NCI-H446 (cell line): ENCODE results near the gene DEGS2.
A peak's percentile ranks its signal among the peaks of the same experiment; 100 is the strongest.

Experiments used
- DNase-seq, 2 experiments: peaks; one replicate each; lab custom pipeline; 2025; lab: John Stamatoyannopoulos, UW

Gene DEGS2

GRCh38 chr14:100114109-100114765 is 45.2 kb downstream of the DEGS2 start:
- no peak for DNase-seq

DNA sequence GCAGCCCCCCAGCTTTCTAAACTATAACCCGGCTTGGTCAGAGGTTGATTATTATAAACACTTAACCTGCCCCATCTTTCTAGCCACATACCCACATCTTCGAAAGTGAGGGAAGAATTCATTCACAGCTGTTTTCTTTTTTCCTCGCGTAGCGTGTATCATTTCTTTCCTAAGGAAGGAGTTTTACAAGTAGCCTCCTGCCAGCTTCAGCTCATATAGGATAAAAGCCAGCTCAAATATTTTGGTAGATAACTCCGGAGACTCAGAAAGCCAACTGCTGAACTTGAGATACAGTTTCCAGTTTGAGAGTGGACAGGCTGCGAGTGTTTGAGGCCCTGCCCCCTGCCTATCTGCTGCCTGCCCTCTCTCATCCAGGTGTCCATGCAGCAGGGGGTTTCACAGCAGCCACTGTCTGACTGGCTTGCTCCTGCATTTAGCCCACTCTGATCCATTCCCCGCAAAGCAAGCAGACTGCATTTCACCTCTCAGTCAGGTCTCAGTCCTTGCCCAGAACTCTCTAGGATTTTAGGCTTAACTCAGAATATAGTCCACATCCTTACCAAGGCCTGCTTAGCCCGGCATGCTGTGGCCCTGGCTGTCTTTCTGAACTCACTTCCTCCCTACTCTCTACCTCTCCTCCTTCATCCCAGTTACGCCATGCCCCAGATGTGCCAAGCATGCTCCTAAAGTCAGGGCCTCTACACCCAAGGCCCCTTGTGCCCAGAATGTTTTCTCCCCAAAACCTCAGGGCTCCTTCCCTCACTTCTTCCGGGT is 47.3 kb downstream of the DEGS2 start:
- DNase-seq, result no peak

DNA sequence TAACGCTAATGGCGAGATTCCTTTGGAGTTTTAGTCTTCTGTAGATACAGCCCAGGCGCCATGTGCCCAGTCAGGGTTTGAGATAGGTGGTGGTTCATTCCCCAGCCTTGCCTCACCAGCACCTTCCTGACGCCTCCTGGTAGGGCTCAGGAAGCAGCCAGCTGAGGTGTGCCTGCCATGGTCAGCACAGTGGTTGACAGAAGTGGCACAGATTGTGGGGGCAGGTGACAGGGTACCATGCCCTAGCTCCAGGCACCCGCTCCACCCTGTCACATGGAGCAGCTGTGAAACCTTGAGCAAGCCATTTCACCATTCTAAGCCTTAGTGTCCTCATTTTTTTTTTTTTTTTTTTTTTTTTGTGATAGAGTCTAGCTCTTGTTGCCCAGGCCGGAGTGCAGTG is 48.6 kb downstream of the DEGS2 start:
- DNase-seq, result no peak

DNA sequence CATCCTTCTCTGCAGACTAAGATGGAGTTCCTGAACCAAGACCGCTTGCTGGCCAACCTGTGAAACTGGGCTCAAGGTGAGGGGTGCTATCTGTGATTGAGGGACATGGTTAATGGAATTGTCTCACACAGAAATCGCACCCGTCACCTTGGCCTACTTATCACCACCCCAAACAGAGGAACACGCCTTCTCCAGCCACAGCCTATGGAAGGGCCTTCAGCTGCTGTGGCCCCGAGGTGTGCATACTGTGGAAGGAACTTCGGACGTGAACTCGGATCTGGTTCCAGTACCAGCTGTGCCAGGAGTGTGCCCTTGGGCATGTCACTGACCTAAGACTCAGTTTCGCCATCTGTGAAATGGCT is 49.9 kb downstream of the DEGS2 start:
- DNase-seq, result no peak

DNA sequence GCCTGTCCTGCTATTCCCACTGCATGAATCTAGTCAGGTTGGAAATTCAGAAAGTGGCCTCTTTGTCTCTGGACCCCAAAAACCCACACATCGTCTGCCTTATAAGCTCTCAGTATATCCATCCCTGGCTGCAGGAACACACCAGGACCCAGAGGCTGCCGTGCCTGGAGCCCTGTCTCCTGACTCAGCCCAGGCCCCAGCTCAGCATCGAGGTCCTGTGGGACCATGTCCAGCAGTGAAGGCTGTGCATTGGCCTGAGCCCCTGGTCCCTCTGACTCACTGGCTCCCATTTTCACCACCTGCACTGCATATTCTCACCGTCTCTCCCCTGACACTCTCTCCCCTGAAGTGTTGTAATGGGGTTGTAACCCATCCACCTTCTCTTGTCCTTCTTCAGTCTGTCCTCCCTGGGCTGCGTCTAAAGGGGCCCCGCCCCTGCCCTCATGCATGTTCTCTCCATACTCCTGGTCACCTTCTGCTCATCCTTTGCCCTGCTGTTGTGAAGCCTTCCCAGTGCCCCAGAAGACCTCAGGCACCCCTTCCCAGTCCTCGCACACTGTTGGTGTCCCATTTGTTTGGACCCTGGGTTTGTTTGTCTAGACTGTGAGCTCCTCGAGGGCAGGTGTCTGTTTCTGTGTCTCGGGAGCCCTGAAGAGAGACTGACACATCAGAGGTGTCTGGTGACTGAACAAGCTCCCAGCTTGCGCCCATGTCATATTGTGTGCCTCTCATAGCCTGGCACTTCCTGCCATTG is 50.4 kb downstream of the DEGS2 start:
- no peak for DNase-seq

- DNase-seq, result peak; percentile 20 to 73
These were observed 51.2 kb downstream of the DEGS2 start for GRCh38 chr14:100108042-100108825.

DNA sequence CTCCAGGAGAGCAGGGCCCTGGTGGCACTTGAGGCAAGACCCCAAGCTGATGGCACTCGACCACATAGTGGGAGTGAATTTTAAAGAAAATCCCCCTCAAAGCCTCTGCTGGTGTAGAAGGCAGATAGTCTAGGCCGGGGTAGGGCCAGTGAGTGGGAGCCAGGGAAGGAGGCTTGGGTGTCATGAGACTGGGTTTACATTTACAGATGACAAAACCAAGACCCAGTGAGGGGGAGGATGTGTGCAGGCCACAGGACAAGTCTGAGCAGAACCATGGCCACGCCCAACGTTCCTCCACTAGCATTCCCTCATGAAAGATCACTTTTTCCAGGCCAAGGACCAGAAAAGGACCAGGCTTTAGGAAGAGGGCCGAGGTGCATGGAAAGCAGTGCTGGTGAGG is 52.2 kb downstream of the DEGS2 start:
- DNase-seq, result no peak

DNA sequence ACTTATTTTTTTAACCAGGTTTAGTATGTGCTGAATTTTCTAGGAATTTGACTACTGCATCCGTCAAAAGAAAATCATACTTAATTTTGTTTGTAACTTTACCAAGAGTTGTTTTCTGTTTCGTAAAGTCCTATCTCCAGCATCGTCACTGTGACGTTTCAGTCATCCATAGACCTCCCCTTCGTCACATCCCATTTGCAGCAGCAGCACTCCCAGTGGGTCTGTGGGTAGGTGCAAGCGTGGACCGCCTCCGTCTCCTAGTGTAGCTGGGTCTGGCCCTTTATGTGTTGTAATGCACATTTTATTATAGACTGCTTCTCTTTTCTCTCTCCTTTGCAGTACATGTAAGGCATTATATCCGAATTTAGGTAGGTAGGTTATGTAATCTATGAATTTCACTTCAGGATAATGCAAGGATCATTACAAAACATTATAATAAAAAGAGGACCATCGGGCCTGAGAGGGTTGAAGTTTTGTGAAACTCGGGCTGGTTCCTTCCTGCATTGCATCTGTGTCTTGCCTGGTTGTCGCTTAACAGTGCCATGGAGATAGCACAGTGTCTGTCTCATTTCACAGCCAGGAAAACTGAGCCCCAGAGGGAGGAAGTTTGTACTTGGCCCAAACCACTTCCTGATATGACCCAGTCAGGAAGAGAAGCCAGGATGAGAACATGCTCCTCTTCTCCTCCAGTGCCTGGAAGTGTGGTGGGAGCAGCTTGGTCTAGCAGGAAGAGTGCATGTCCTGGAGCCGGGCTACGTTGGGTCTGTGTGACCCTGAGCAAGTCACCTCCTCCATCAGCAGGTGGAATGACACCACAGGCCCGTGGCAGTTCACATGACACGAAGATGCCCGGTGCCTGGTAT is 53.0 kb downstream of the DEGS2 start:
- no peak for DNase-seq

DNA sequence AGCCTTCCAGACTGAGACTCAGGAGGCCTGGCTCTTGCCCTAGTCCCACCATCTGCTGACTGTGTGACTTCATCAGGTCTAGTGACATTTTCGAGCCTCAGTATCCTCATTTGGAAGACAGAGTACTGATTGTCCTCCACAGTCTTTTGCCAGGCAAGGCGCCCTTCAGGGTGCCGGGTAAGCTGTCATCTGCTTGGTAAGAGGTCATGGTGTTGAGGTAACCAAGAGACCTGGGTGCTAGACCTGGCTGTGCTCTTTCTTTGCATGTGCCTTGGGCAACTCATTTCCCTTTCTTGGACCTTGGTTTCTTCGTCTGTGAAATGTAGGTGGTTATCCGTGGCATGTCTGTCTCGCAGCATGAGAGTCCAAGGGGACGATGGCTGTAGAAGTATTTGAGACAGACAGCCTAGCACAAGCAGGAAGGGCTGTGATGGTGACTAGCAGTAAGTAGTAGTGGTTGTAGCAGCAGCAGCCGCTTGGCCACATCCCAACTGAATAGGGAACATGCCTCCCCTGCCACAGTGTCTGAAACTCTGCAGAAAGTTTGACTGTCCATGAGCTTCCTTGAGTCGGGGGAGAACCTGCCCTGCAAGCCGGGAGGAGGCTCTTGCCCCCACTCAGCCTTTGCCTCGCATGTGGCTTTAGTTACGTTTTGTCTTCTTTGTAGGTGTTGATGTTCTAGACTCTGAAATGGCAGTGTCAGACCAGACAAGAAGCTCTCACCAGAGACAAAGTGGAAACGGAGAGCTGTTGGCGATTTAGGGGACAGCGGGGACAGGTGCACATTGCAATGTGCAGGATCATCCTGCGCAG is 53.9 kb downstream of the DEGS2 start:
- DNase-seq, result no peak

GRCh38 chr14:100104523-100105300 is 54.7 kb downstream of the DEGS2 start:
- no peak for DNase-seq

DNA sequence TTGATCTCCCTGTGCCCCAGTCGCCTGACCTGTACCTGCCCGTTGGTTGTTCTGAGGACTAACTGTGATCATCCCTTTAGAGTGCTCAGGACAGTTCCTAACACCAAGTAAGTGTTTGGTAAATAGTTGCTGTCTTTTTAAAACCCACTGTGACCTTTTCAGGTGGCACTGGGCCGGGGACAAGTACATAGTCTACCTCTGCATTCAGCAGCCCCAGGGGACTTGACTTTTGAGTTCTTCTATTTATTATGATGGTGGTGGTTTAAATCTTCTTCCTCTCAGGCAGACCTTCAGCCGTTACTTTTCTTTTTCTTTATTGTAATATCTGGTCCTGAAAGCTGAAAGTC is 55.5 kb downstream of the DEGS2 start:
- no peak for DNase-seq

GRCh38 chr14:100103250-100104005 is 56.0 kb downstream of the DEGS2 start:
- DNase-seq, result peak in 1 of 2 experiments; percentile 34

GRCh38 chr14:100102156-100102785 is 57.2 kb downstream of the DEGS2 start:
- DNase-seq, result peak in 1 of 2 experiments; percentile 44

DNA sequence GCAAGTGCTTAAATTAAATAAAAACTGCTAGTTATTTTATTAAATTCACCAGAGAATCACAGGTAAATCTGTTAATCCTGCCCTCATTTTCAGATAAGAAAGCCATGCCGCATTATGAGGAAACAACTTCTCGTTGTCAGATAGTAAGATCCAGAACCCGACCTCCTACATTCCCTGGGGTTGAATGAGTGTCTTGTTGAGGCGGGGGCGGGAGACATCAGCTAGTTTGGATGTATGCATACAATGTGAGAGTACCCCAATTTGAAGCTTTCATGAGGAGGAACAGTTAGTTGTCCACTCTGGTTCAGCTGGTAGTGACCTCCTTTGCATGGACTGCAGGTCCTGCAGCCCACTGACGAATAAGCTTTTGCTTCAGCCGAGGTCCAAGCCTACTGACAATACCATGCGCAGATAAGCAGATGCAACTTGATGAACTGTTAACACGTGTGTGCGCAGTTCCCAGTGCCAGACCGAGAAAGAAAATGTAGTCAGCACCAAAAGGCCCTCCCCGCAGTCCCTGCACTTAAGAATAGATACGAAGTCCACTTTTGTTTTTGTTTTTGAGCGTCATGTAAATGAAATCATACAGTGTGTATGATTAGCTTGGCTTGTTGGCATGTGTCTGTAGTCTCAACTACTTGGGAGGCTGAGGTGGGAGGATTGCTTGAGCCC is 59.3 kb downstream of the DEGS2 start:
- DNase-seq, result no peak

DNA sequence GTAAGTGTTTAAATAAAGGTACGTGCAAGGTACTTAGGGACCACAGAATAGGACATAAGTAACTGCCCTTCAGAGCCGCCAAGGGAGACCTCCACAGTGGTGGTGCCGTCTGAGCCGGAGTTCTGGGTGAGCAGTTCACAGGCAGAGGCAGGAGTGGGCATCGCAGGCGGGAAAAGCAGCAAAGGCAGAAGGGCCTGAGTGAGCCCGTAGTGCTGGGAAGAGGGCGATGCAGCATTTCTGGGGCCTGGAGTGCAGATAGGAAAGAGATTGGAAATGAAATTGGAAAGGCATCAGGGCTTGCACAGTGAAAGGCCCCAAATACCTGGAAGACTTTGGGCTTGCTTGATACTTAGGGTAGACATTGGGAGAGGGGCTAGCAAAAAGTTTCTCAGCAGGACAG is 61.3 kb downstream of the DEGS2 start:
- no peak for DNase-seq

DNA sequence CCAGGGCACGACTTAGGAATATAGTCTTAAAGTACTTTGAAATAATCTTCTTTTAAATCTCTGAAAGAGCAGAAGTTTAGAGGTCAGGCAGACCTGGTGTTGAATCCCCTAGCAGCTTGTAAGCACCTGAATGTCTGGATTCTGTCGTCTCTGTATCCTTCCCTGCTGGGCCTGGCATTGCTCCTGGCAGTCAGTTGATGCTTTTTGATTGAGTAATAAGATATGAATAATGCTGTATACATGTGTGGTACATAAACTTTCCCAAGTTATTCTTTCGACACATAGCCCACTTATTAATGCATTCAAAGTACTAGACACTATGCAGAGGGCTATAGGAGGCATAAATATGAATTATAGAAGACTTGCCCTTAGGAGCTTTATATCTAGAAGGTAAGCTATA is 62.8 kb downstream of the DEGS2 start:
- no peak for DNase-seq
